Astrocyte of the spinal cord (primary cell): Measurements from ENCODE around the gene HYAL3.
"Not testable (repeated sequence)": the region's sequence is repeated elsewhere in the genome, so short reads cannot be mapped to it uniquely, and the experiment has no call there.

Experiments
- DNase-seq: peaks from one replicate; pipeline ENCODE4 v3.0.0; 2011; ENCODE audit warnings: low read depth, low spot score
- H3K4me3 ChIP-seq: 2 replicates; pipeline ENCODE4 v1.5.1; 2011; ENCODE audit warnings: low read depth, mild to moderate bottlenecking, low read length, moderate library complexity
- CTCF ChIP-seq: IDR thresholded peaks from 2 replicates; pipeline ENCODE4 v1.5.1; 2012; ENCODE audit warnings: low read depth, mild to moderate bottlenecking, low read length, inconsistent platforms
- in situ Hi-C: cut with HindIII; loops from 2 replicates; pipeline ENCODE4 v1.10.0; 2017; ENCODE audit warnings: low sequenced_read_pairs

The HYAL3 gene

GRCh38 chr3:50248387-50248786 is 50.8 kb downstream of the HYAL3 start:
- TF ChIP-seq CTCF: no peak
- no peak overlapping the region for H3K4me3 ChIP-seq
- in situ Hi-C loops: no loop called here
- no peak for DNase-seq

GRCh38 chr3:50246517-50246954 is 52.7 kb downstream of the HYAL3 start:
- in situ Hi-C loops: no loop called here

GRCh38 chr3:50245831-50246516 is 53.2 kb downstream of the HYAL3 start:
- in situ Hi-C loops: no loop called here
- TF ChIP-seq CTCF: peak; percentile 100
- peak overlapping the region; percentile 22 for H3K4me3 ChIP-seq
- DNase-seq: peak; percentile 94

More at GRCh38 chr3:50246517-50246954, 52.7 kb downstream of the HYAL3 start:
- peak; percentile 98 for DNase-seq
- no peak for TF ChIP-seq CTCF
- H3K4me3 ChIP-seq: no peak overlapping the region

GRCh38 chr3:50245251-50245745 is 53.9 kb downstream of the HYAL3 start:
- in situ Hi-C loops: no loop called here
- DNase-seq: no peak
- peak overlapping the region; percentile 22 for H3K4me3 ChIP-seq
- no peak for TF ChIP-seq CTCF

GRCh38 chr3:50244813-50245212 is 54.4 kb downstream of the HYAL3 start:
- H3K4me3 ChIP-seq, in situ Hi-C loops, DNase-seq: not testable (repeated sequence)

- H3K4me3 ChIP-seq: no peak overlapping the region
- in situ Hi-C loops: no loop called here
- TF ChIP-seq CTCF: no peak
- no peak for DNase-seq
These were observed 55.7 kb downstream of the HYAL3 start for GRCh38 chr3:50243543-50243895.

GRCh38 chr3:50242851-50243542 is 56.2 kb downstream of the HYAL3 start:
- no peak overlapping the region for H3K4me3 ChIP-seq
- DNase-seq: peak; percentile 55
- TF ChIP-seq CTCF: no peak
- in situ Hi-C loops: no loop called here
